Measurements from ENCODE around the gene WDFY4. TPM values are rescaled to one million over a fixed set of nuclear protein-coding genes. Genes with fewer than 3 reads are reported as not detected.

WDFY4 gene
- total RNA-seq, 3 donors from 2014 or later = 0.53 to 3.9 (median 0.89) TPM

- Mint-ChIP-seq H3K4me3 (no peak overlapping the region), H3K9me3 (no peaks in the 10 kb centered on the region), H3K27me3 (ENCODE audit: low read depth) (no peaks in the 10 kb centered on the region), H3K36me3 (ENCODE audit: insufficient read depth) (no peaks in the 10 kb centered on the region), H3K4me1 (ENCODE audit: low read depth) (peaks cover 22% of the 10 kb centered on the region)
- DNase-seq (no peak), ATAC-seq (no peak)
Observed at GRCh38 chr10:48796713-48797245, 112.1 kb downstream of the WDFY4 start.

GRCh38 chr10:48797830-48798229, 113.2 kb downstream of the WDFY4 start:
- DNase-seq (no peak), ATAC-seq (no peak)
- Mint-ChIP-seq H3K9me3 (no peaks in the 10 kb centered on the region), H3K4me1 (ENCODE audit: low read depth) (peaks cover 30% of the 10 kb centered on the region), H3K36me3 (ENCODE audit: insufficient read depth) (no peaks in the 10 kb centered on the region), H3K4me3 (no peak overlapping the region), H3K27me3 (ENCODE audit: low read depth) (no peaks in the 10 kb centered on the region)

DNA sequence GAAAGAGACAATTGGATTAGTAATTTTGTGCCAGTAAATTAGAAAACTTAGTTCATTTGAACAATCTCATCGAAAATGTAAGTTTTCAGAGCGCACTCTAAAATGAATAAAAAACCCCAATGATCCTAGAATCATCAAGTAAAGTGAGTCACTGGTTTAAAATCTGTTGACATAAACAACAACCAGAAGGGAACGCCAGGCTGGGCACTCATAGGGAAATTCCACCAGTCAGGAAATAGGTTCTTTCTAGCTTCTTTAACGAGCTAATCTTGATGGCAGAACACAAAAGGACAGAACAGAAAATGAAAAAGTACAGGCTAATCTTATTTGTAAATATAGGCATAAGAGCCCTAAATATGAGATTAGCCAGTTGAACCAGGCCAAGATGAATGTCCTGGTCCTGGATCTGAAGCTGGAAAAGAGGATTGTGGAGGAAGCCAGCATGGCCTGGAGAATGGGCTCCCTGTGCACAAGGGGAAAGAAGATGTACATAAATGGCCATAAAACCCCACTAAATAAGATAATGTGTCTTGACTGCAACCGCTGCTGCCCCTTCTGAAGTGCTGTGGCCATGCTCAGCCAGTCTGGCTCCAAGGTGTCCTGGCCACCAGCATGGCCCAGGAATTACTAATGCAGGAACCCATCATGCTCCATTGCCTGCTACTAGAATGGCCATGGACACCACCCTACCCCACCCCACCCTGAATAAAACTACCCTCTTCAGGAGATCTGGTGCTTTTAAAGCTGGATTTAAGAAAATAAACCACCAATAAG, 114.0 kb downstream of the WDFY4 start:
- Mint-ChIP-seq H3K27me3 (ENCODE audit: low read depth) (no peaks in the 10 kb centered on the region), H3K9me3 (no peaks in the 10 kb centered on the region), H3K36me3 (ENCODE audit: insufficient read depth) (no peaks in the 10 kb centered on the region), H3K4me3 (no peak overlapping the region), H3K4me1 (ENCODE audit: low read depth) (peaks cover 31% of the 10 kb centered on the region)
- no peak for ATAC-seq
- no peak for DNase-seq

- DNase-seq = no peak
- H3K36me3 Mint-ChIP-seq (ENCODE audit: insufficient read depth) = no peaks in the 10 kb centered on the region
- no peaks in the 10 kb centered on the region for H3K9me3 Mint-ChIP-seq
- peaks cover 37% of the 10 kb centered on the region for H3K4me1 Mint-ChIP-seq (ENCODE audit: low read depth)
- H3K27me3 Mint-ChIP-seq (ENCODE audit: low read depth) = no peaks in the 10 kb centered on the region
- no peak overlapping the region for H3K4me3 Mint-ChIP-seq
- ATAC-seq = no peak
Observed at GRCh38 chr10:48799341-48800006, 114.8 kb downstream of the WDFY4 start.

GRCh38 chr10:48800007-48800675, 115.5 kb downstream of the WDFY4 start:
- no peaks in the 10 kb centered on the region for H3K27me3 Mint-ChIP-seq (ENCODE audit: low read depth)
- no peaks in the 10 kb centered on the region for H3K36me3 Mint-ChIP-seq (ENCODE audit: insufficient read depth)
- no peak for DNase-seq
- no peak overlapping the region for H3K4me3 Mint-ChIP-seq
- no peaks in the 10 kb centered on the region for H3K9me3 Mint-ChIP-seq
- peak; percentile 49 to 52 for ATAC-seq
- H3K4me1 Mint-ChIP-seq (ENCODE audit: low read depth) = peaks cover 44% of the 10 kb centered on the region

GRCh38 chr10:48801001-48801421, 116.3 kb downstream of the WDFY4 start:
- no peak for DNase-seq
- Mint-ChIP-seq H3K27me3 (ENCODE audit: low read depth) (no peaks in the 10 kb centered on the region), H3K4me1 (ENCODE audit: low read depth) (peaks cover 51% of the 10 kb centered on the region), H3K9me3 (no peaks in the 10 kb centered on the region), H3K36me3 (ENCODE audit: insufficient read depth) (no peaks in the 10 kb centered on the region), H3K4me3 (peak overlapping the region; percentile 11)
- ATAC-seq = no peak

GRCh38 chr10:48802611-48803071, 118.0 kb downstream of the WDFY4 start:
- H3K36me3 Mint-ChIP-seq (ENCODE audit: insufficient read depth) = no peaks in the 10 kb centered on the region
- H3K27me3 Mint-ChIP-seq (ENCODE audit: low read depth) = no peaks in the 10 kb centered on the region
- peaks cover 51% of the 10 kb centered on the region for H3K4me1 Mint-ChIP-seq (ENCODE audit: low read depth)
- no peaks in the 10 kb centered on the region for H3K9me3 Mint-ChIP-seq
- no peak for DNase-seq
- peak; percentile 42 to 49 for ATAC-seq
- H3K4me3 Mint-ChIP-seq = no peak overlapping the region

- DNase-seq (no peak), ATAC-seq (no peak)
- Mint-ChIP-seq H3K9me3 (no peaks in the 10 kb centered on the region), H3K27me3 (ENCODE audit: low read depth) (no peaks in the 10 kb centered on the region), H3K4me3 (no peak overlapping the region), H3K4me1 (ENCODE audit: low read depth) (peaks cover 51% of the 10 kb centered on the region), H3K36me3 (ENCODE audit: insufficient read depth) (no peaks in the 10 kb centered on the region)
Observed at GRCh38 chr10:48803801-48804584, 119.3 kb downstream of the WDFY4 start.

- DNase-seq = no peak
- H3K9me3 Mint-ChIP-seq = no peaks in the 10 kb centered on the region
- H3K4me3 Mint-ChIP-seq = no peak overlapping the region
- peaks cover 46% of the 10 kb centered on the region for H3K4me1 Mint-ChIP-seq (ENCODE audit: low read depth)
- no peaks in the 10 kb centered on the region for H3K36me3 Mint-ChIP-seq (ENCODE audit: insufficient read depth)
- no peak for ATAC-seq
- no peaks in the 10 kb centered on the region for H3K27me3 Mint-ChIP-seq (ENCODE audit: low read depth)
Observed at GRCh38 chr10:48804740-48805182, 120.1 kb downstream of the WDFY4 start.

- Mint-ChIP-seq H3K36me3 (ENCODE audit: insufficient read depth) (no peaks in the 10 kb centered on the region), H3K4me1 (ENCODE audit: low read depth) (peaks cover 41% of the 10 kb centered on the region), H3K27me3 (ENCODE audit: low read depth) (no peaks in the 10 kb centered on the region), H3K4me3 (no peak overlapping the region), H3K9me3 (no peaks in the 10 kb centered on the region)
- no peak for DNase-seq
- ATAC-seq = no peak
Observed at GRCh38 chr10:48805411-48805810, 120.7 kb downstream of the WDFY4 start.

GRCh38 chr10:48805848-48806247, 121.2 kb downstream of the WDFY4 start:
- H3K27me3 Mint-ChIP-seq (ENCODE audit: low read depth) = no peaks in the 10 kb centered on the region
- no peaks in the 10 kb centered on the region for H3K9me3 Mint-ChIP-seq
- no peaks in the 10 kb centered on the region for H3K36me3 Mint-ChIP-seq (ENCODE audit: insufficient read depth)
- ATAC-seq = peak in 1 of 2 donors; percentile 39
- H3K4me1 Mint-ChIP-seq (ENCODE audit: low read depth) = peaks cover 37% of the 10 kb centered on the region
- no peak for DNase-seq
- no peak overlapping the region for H3K4me3 Mint-ChIP-seq

GRCh38 chr10:48806342-48806741, 121.7 kb downstream of the WDFY4 start:
- DNase-seq (no peak), ATAC-seq (no peak)
- H3K4me3 Mint-ChIP-seq = no peak overlapping the region
- H3K9me3 Mint-ChIP-seq = no peaks in the 10 kb centered on the region
- H3K4me1 Mint-ChIP-seq (ENCODE audit: low read depth) = peaks cover 32% of the 10 kb centered on the region
- no peaks in the 10 kb centered on the region for H3K36me3 Mint-ChIP-seq (ENCODE audit: insufficient read depth)
- H3K27me3 Mint-ChIP-seq (ENCODE audit: low read depth) = no peaks in the 10 kb centered on the region

DNA sequence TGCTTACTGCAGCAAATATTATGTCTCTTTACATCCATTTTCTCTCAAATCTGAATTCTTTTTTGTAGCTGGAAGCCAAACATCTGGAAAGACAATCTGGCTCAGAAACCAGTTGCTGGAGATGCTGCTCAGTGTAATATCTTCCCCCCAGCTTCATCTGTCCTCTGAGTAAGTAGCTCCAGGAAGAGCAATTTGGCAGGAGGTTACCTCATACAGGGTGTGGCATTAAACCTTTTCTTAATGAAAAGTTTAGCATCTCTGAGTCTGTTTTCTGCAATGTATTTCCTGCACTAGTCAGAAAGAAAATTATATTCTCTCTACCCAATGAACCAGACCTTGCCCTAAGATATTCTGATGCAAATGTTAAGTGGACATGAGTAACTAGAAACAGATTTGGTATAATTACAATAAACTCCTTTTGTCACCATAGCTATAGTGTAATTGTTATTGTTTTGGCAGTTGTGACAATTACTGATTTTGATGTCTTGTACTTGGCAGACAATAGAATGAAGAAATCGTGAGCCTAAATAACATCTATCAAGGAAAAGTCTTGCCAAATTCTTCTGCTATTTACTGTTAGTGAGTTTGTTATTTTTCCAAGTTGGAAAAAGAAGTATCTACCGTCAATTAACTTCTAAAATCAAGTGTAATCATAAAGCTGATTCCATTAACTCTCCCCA, 123.3 kb downstream of the WDFY4 start:
- Mint-ChIP-seq H3K27me3 (ENCODE audit: low read depth) (no peaks in the 10 kb centered on the region), H3K36me3 (ENCODE audit: insufficient read depth) (no peaks in the 10 kb centered on the region), H3K9me3 (no peaks in the 10 kb centered on the region), H3K4me1 (ENCODE audit: low read depth) (peaks cover 20% of the 10 kb centered on the region), H3K4me3 (no peak overlapping the region)
- DNase-seq (no peak), ATAC-seq (no peak)

Data from activated T-cell treated with anti-CD3 and anti-CD28 coated beads, Interleukin-2, amount 50 U/mL, for 4 hours (primary cell).